HCEC 1CT (cell line): ENCODE measurements around the gene SLC16A13.
"Not testable (repeated sequence)": the region's sequence is repeated elsewhere in the genome, so short reads cannot be mapped to it uniquely, and the experiment has no call there.

Source experiments
- DNase-seq: peaks from one replicate; pipeline ENCODE4 v3.0.0-alpha.2; 2017

The SLC16A13 gene

GRCh38 chr17:7068268-7068667 is 32.5 kb downstream of the SLC16A13 start:
- DNase-seq: no peak

GRCh38 chr17:7070712-7071111 is 34.9 kb downstream of the SLC16A13 start:
- DNase-seq: no peak

GRCh38 chr17:7072406-7072805 is 36.6 kb downstream of the SLC16A13 start:
- DNase-seq: no peak

- no peak for DNase-seq
These were observed 39.1 kb downstream of the SLC16A13 start for GRCh38 chr17:7074931-7075330.

- DNase-seq: no peak
These were observed 42.2 kb downstream of the SLC16A13 start for GRCh38 chr17:7077911-7078546.

GRCh38 chr17:7078711-7079110 is 42.9 kb downstream of the SLC16A13 start:
- no peak for DNase-seq

- DNase-seq: no peak
These were observed 44.0 kb downstream of the SLC16A13 start, which contains the start of gene CLEC10A for GRCh38 chr17:7079581-7080455. Gene CLEC10A, minus strand, starts transcription at chr17:7080251. Its CDS starts 1,439 bp downstream, at chr17:7078812.

- DNase-seq: no peak
These were observed 44.7 kb downstream of the SLC16A13 start for GRCh38 chr17:7080456-7081041.

GRCh38 chr17:7081341-7082062 is 45.7 kb downstream of the SLC16A13 start:
- no peak for DNase-seq

- peak; percentile 20 for DNase-seq
These were observed 47.8 kb downstream of the SLC16A13 start for GRCh38 chr17:7083592-7083991.

GRCh38 chr17:7084088-7084487 is 48.3 kb downstream of the SLC16A13 start:
- no peak for DNase-seq

GRCh38 chr17:7088442-7088841 is 52.6 kb downstream of the SLC16A13 start:
- not testable (repeated sequence) for DNase-seq

GRCh38 chr17:7089570-7089969 is 53.8 kb downstream of the SLC16A13 start:
- not testable (repeated sequence) for DNase-seq
